Testis (tissue), 2 donors: ENCODE data around the gene NHERF1.

Experiments used
- POLR2A ChIP-seq: fragments of 450-650 bp; IDR thresholded peaks from one replicate; pipeline ENCODE4 v1.6.1; 2017; ENCODE audit warnings: antibody characterized with exemption, mild to moderate bottlenecking, moderate library complexity
- TF ChIP-seq, protein P1 (sequence below), 3 experiments: fragments of 450-650 bp in 2 of 3; fragments of 200-600 bp in 1 of 3; sonication (generic) in 1 of 3; IDR thresholded peaks; one replicate each; pipeline ENCODE4 v1.5.1; 2016 to 2019; ENCODE audit warnings: antibody characterized with exemption in 3 of 3, mild to moderate bottlenecking in 2 of 3, moderate library complexity in 1 of 3

- TF ChIP-seq, protein P1, sequence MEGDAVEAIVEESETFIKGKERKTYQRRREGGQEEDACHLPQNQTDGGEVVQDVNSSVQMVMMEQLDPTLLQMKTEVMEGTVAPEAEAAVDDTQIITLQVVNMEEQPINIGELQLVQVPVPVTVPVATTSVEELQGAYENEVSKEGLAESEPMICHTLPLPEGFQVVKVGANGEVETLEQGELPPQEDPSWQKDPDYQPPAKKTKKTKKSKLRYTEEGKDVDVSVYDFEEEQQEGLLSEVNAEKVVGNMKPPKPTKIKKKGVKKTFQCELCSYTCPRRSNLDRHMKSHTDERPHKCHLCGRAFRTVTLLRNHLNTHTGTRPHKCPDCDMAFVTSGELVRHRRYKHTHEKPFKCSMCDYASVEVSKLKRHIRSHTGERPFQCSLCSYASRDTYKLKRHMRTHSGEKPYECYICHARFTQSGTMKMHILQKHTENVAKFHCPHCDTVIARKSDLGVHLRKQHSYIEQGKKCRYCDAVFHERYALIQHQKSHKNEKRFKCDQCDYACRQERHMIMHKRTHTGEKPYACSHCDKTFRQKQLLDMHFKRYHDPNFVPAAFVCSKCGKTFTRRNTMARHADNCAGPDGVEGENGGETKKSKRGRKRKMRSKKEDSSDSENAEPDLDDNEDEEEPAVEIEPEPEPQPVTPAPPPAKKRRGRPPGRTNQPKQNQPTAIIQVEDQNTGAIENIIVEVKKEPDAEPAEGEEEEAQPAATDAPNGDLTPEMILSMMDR (IDR thresholded peaks at IDR 0.05), result no peak
- no peak for TF ChIP-seq POLR2A
Measured at GRCh38 chr17:74815550-74816370, 67.3 kb downstream of the NHERF1 start.
